Smooth muscle cell of the umbilical artery (primary cell): ENCODE data around the gene SSX2IP. TPM values are rescaled to one million over a fixed set of nuclear protein-coding genes. Genes with fewer than 3 reads are reported as not detected.

Experiments used
- total RNA-seq: library from RNA; depleted of rRNA; stranded (reverse); fragments of >200 nt; gene quantifications from 2 replicates; pipeline ENCODE4 v1.2.3, GENCODE V29; 2014

The SSX2IP gene, protein sequence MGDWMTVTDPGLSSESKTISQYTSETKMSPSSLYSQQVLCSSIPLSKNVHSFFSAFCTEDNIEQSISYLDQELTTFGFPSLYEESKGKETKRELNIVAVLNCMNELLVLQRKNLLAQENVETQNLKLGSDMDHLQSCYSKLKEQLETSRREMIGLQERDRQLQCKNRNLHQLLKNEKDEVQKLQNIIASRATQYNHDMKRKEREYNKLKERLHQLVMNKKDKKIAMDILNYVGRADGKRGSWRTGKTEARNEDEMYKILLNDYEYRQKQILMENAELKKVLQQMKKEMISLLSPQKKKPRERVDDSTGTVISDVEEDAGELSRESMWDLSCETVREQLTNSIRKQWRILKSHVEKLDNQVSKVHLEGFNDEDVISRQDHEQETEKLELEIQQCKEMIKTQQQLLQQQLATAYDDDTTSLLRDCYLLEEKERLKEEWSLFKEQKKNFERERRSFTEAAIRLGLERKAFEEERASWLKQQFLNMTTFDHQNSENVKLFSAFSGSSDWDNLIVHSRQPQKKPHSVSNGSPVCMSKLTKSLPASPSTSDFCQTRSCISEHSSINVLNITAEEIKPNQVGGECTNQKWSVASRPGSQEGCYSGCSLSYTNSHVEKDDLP
- total RNA-seq = 9.5 and 20.0 TPM in 2 replicates

DNA sequence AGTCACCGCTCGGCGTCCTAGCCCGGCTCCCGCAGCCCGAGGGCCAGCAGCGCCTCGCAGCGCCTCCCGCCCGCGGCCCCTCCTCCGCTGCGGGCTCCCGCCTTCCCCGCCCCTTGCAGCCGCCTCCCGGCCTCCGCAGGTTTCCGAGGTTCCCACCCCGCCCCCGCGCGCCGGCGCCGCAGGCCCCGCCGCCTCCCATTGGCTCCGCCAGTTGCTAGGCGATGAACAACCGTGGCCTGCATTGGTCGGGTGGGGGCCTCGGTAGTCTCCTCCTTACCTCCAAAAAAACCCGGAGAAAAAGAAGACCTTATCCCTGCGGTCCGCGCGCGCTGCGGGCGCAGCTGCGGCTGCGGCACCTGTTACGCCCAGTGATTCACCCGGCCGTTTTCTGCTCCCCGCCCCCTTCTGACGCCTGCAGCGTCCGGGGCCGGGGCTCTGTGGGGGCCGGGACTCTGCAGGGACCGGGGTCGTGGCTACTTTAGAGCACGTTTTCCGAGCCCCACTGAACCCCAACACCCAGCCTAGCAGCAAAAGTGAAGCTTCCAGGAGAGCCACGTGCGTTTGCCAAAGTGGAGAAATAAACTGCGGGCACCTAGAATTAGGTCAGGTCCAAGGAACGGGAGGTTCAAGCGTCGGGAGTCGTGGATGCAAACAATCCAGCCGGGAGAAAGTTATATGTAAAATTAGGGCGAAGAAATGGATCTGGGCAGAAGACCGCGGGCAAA is at the start of gene SSX2IP:
Gene SSX2IP, minus strand, starts transcription at position 65 of the 725 bp plus-strand sequence. CDS start 19,242 bp downstream, outside the sequence.

Other genes starting within 250 kb of the SSX2IP start
- 24.9 and 26.3 TPM in 2 replicates for gene RPF1, start 211.2 kb downstream of the SSX2IP start, total RNA-seq
- gene SPATA1, start 184.1 kb downstream of the SSX2IP start, total RNA-seq = 0.59 TPM in 1 of 2 replicates, not detected in the other
- 8.9 and 20.5 TPM in 2 replicates for gene GNG5, start 183.9 kb downstream of the SSX2IP start, total RNA-seq
- 14.6 and 21.2 TPM in 2 replicates for gene CTBS, start 116.0 kb downstream of the SSX2IP start, total RNA-seq
- gene LPAR3, start 202.7 kb upstream of the SSX2IP start, total RNA-seq = 1.5 and 2.4 TPM in 2 replicates